Activated CD8-positive, alpha-beta memory T cell treated with anti-CD3 and anti-CD28 coated beads for 1 hour (primary cell): ENCODE data around the gene CEP128.

Experiments
- DNase-seq, 2 donors: peaks; one replicate each; pipeline ENCODE4 v3.0.0-alpha.2; 2020; ENCODE audit warnings: low read depth in 1 of 2; ENCODE audit errors: extremely low read depth in 1 of 2

CEP128 gene

DNA sequence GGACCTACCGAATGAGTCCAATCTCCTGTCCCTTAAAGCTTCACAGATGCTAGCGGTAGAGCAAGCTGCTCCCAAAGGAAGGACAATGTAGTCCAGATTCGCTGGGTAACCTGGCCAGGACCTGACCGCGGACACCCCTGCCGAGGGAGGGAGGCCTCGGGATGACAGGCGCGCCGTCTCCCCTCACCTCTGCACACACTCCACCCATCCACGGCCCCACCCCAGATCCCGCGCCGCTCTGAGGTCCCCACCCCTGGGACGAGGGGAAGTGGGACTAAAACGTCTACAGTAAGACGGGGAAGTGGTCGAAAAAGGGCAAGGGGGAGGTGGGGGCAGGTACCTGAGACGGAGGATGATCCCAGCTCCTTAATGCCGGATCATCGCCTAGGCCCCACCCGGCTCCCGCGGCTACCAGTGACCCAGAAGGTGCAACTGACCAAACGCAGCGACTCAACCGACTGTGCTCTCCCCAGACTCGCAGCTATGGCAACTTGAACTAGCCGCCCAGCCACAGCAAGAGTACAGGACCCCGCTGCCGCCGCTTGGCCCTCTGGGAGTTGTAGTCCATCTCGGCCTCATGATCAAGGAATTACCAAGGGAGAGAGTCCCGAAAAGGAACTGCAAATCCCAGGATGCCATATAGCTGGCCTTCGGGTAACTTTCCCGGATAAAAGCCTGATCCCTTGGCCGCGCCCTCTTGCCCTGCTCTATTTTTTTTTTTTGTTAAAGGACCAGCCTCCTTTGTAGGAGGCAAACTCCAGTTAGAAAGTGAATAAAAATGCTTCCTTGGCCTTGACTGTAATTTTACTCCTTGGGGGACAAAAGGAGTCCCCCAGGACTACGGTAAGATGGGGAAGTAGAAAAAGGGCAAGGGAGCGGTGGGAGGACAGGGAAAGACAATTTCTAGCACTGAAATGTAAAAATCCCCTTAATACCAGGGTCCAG lies at the start of gene CEP128:
TSS of gene CEP128 (minus strand) at position 498 of the 945 bp plus-strand sequence.
- DNase-seq: peak; percentile 60 to 71

GRCh38 chr14:80988735-80989429 lies 47.3 kb upstream of the CEP128 start:
- DNase-seq: no peak

DNA sequence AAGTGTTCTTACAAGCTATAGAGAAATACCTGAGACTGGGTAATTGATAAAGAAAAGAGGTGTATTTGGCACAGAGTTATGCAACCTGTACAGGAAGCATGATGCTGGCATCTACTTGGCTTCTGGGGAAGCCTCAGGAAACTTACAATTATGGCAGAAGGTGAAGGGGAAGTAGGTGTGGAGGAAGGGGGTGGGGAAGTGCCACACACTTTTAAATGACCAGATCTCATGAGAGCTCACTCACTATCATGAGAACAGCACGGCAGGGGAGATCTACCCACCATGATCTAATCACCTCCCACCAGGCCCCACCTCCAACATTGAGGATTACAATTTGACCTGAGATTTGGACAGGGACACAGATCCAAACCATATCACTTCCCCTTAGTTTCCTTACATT lies 46.7 kb upstream of the CEP128 start:
- no peak for DNase-seq

- peak; percentile 11 to 26 for DNase-seq
Measured at GRCh38 chr14:80987235-80988032, 45.9 kb upstream of the CEP128 start.

GRCh38 chr14:80982711-80983110 lies 41.2 kb upstream of the CEP128 start:
- no peak for DNase-seq

DNA sequence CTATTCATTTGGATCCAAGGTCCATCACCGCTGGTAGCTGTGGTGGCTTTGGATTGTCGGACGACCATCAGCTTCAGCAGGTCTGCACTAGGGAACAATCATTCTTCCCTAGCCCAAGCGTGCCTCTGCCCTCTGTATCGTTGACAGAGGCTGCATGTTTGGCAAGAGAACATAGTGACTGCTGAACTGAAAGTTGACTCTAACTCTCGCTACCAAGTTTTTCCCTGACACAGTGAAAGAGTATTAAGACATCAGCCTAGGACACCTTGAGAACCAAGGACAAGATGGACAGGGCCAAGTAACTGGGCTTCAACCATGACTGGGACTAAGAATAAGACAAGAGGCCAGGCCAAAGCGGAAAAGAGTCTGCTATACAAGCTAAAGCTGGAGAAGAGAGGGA lies 40.1 kb upstream of the CEP128 start:
- no peak for DNase-seq

DNA sequence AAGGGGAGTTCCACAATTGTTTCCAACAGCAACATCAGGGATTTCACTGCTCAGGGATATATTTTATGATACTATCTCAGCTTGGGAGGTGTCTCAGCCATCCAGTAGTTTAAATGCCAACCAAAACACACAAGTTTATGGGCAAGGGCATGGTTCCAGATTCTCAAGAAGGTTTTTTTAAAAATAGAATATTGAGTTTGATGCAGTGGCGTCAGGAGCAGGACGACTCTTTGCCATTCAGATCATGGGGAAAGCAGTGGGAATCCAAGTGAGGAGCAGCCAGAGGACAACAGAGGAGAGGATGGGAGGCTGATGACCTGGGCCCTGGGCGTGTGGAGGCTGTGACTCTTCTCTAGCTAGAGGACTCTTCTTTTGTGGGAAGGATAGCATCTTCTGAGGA lies 39.6 kb upstream of the CEP128 start:
- DNase-seq: no peak

GRCh38 chr14:80979951-80980350 lies 38.4 kb upstream of the CEP128 start:
- no peak for DNase-seq

GRCh38 chr14:80978403-80978802 lies 36.9 kb upstream of the CEP128 start:
- no peak for DNase-seq

GRCh38 chr14:80977221-80977620 lies 35.7 kb upstream of the CEP128 start:
- DNase-seq: no peak

- no peak for DNase-seq
Measured at GRCh38 chr14:80974679-80975078, 33.1 kb upstream of the CEP128 start.

DNA sequence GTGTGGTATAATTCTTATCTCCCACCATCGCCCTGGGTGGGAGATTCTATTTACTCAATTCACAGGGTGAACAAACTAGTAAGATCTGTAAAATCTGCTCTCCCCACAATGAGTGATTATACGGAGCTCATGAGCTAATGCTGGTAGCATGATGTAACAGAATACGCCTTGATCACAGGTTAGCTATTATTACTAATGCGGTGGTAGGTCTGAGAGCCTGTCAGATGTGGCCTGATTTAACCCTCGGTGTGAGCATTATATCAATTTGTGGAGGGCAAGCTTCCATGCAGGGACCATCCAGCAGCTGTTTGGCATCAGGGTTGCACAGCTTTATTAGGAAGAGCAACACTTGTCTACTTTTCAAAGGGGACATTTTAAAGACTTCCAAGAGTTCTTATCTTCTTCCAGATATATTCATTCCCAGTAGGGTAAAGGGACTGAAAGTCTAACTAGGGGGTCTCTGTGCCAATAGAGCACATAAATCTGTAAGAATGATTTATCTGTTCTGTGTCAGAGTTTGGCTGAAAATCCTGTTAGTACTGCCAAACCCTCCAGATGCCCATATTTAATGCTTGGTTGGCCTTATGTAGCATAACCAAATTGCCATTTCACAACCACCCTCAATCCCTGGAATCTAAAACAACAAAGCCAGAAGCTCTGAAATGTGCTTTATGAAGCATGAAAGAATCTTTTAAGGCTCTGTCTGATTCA lies 32.5 kb upstream of the CEP128 start:
- DNase-seq: no peak

- no peak for DNase-seq
Measured at GRCh38 chr14:80965037-80965436, 23.5 kb upstream of the CEP128 start.

DNA sequence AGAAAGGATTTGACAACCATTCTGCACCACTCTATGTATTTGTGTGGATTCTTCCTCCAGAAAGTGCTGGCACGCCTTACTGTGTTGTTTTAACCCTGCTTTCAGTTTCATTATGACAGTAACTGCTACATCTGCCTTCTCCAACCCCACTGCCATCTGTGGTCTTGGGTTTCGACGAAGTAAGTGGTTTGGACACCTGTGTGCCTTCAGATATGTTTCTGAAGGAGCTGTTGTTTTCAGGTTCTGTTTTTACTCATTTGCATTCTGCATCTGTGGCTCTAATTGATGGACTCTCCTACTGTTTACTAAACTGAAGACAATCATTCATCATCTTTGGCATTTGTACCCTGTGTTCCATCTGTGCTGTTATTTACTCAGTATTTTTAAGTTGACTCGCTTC lies 18.0 kb upstream of the CEP128 start:
- DNase-seq: peak in 1 of 2 donors; percentile 11

DNA sequence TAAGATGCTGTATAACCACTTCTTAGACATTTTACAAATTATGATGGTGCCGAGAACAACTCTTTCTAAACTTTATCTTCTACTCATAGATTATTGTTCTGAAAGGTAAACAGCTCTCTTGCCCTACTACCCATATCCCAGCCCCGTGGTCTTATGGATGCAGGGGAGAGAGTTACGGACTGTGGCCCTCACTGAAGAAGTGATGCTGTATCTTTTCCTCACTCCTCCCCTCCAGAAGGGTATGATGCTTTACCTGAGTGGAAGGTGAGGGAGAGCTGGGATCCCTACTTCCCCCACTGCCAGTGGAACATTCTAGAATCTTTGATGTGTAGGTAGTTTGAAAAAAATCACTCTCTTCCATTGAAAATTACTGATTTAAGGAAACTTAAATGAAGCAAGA lies 17.4 kb upstream of the CEP128 start:
- no peak for DNase-seq

DNA sequence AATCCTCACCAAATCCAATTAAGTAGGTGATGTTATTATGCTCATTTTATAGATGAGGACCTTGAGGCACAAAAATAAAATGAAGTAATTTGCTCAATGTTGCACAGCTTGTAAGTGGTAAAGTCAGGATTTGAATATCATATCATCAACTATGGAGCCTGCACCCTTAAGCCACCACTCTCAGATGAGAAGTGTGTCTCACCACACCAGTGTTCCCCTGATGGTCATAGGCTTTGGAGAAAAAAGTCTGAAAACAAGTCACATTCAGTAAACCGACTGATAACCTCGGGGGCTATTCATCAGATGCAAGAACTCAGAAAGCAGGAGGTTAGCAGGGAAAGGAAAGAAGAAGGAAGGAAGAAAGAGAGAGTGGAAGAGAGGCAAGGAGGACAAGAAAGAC lies 16.7 kb upstream of the CEP128 start:
- no peak for DNase-seq

GRCh38 chr14:80957613-80958012 lies 16.1 kb upstream of the CEP128 start:
- DNase-seq: no peak

DNA sequence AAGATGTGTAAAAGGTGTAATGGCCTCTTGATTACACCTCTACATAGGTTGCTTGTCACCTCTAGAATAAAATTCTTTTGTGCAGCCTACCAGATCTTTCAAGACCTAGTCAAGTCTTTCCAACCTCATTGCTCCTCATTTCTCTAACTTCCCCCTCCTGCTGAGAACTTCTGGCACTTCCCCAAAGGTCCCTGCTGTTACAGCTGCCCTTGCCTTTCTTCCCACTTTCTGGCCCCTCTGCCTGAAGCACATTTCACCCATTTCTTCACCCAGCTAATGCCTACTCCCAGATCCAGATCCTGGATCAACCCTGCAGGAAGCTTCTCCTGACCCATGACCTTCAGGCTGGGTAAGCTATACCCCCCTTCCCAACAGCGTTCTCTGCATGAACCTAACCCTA lies 15.4 kb upstream of the CEP128 start:
- DNase-seq: no peak

GRCh38 chr14:80956102-80956501 lies 14.6 kb upstream of the CEP128 start:
- no peak for DNase-seq

- DNase-seq: no peak
Measured at GRCh38 chr14:80955416-80955941, 13.9 kb upstream of the CEP128 start, which contains the start of gene TSHR. TSS of gene TSHR (plus strand) at chr14:80955621. CDS start at chr14:80955681, 60 bp downstream.
